Liver (tissue), 9 donors: ENCODE measurements around the gene PIK3R3. TPM values are rescaled to one million over a fixed set of nuclear protein-coding genes. Genes with fewer than 3 reads are reported as not detected.

Source experiments
- DNase-seq: peaks from one replicate; pipeline ENCODE4 v3.0.0-alpha.2; 2017; ENCODE audit warnings: low spot score
- H3K27ac ChIP-seq, 2 donors: one replicate each; pipeline ENCODE4 v1.7.0; 2013; ENCODE audit warnings: inconsistent platforms in 2 of 2, low read length in 2 of 2, control low read depth in 1 of 2, low read depth in 1 of 2, mild to moderate bottlenecking in 1 of 2
- H3K27me3 ChIP-seq, 4 donors: one replicate each; pipeline versions ENCODE4 v1.6.1 to v1.7.0; 2013; ENCODE audit warnings: low read length in 3 of 4, inconsistent platforms in 1 of 4, mild to moderate bottlenecking in 1 of 4, moderate library complexity in 1 of 4; ENCODE audit not compliant: control insufficient read depth in 4 of 4, insufficient read depth in 4 of 4
- H3K36me3 ChIP-seq, 4 donors: one replicate each; pipeline versions ENCODE4 v1.6.1 to v1.7.0; 2013; ENCODE audit warnings: low read length in 3 of 4, mild to moderate bottlenecking in 3 of 4, low read depth in 1 of 4, moderate library complexity in 1 of 4; ENCODE audit not compliant: control insufficient read depth in 4 of 4, insufficient read depth in 3 of 4
- H3K4me1 ChIP-seq, 4 donors: one replicate each; pipeline versions ENCODE4 v1.6.1 to v1.7.0; 2013; ENCODE audit warnings: low read length in 3 of 4, mild to moderate bottlenecking in 3 of 4, moderate library complexity in 1 of 4; ENCODE audit not compliant: control insufficient read depth in 4 of 4, insufficient read depth in 4 of 4
- H3K4me3 ChIP-seq, 3 donors: one replicate each; pipeline versions ENCODE4 v1.6.1 to v1.7.0; 2013; ENCODE audit warnings: low read length in 3 of 3, control low read depth in 1 of 3, low read depth in 1 of 3, mild to moderate bottlenecking in 1 of 3
- H3K9ac ChIP-seq, 2 donors: one replicate each; pipeline ENCODE4 v1.7.0; 2013; ENCODE audit warnings: low read length in 2 of 2, mild to moderate bottlenecking in 2 of 2, moderate library complexity in 2 of 2, control low read depth in 1 of 2, low read depth in 1 of 2
- H3K9me3 ChIP-seq, 4 donors: one replicate each; pipeline versions ENCODE4 v1.6.1 to v1.7.0; 2013; ENCODE audit warnings: low read length in 3 of 4; ENCODE audit not compliant: control insufficient read depth in 4 of 4
- ATF3 ChIP-seq: IDR thresholded peaks from 2 replicates; pipeline ENCODE4 v1.6.1; 2016; ENCODE audit warnings: antibody characterized with exemption
- EGR1 ChIP-seq, 2 donors: IDR thresholded peaks; 2 replicates each; pipeline ENCODE4 v1.6.1; 2016 to 2018; ENCODE audit warnings: antibody characterized with exemption in 2 of 2, low read depth in 2 of 2
- FOXA1 ChIP-seq: IDR thresholded peaks from 2 replicates; pipeline ENCODE4 v1.6.1; 2016; ENCODE audit warnings: antibody characterized with exemption
- FOXA2 ChIP-seq: IDR thresholded peaks from 2 replicates; pipeline ENCODE4 v1.6.1; 2016; ENCODE audit warnings: antibody characterized with exemption
- GABPA ChIP-seq, 2 donors: IDR thresholded peaks in 1 of 2; conservative IDR thresholded peaks in 1 of 2; 2 replicates each; pipeline ENCODE4 v1.6.1; 2016; ENCODE audit warnings: antibody characterized with exemption in 2 of 2, mild to moderate bottlenecking in 1 of 2, moderate library complexity in 1 of 2
- HNF4G ChIP-seq: IDR thresholded peaks from 2 replicates; pipeline ENCODE4 v1.6.1; 2016; ENCODE audit warnings: antibody characterized with exemption
- RXRA ChIP-seq, 2 donors: IDR thresholded peaks; 2 replicates each; pipeline ENCODE4 v1.6.1; 2017 to 2018; ENCODE audit warnings: antibody characterized with exemption in 2 of 2, mild to moderate bottlenecking in 1 of 2
- TAF1 ChIP-seq: conservative IDR thresholded peaks from 2 replicates; pipeline ENCODE4 v1.6.1; 2016; ENCODE audit warnings: antibody characterized with exemption, mild to moderate bottlenecking
- YY1 ChIP-seq: IDR thresholded peaks from 2 replicates; pipeline ENCODE4 v1.6.1; 2016; ENCODE audit warnings: antibody characterized with exemption, mild to moderate bottlenecking
- WGBS: extraction: QIAGEN DNeasy Blood & Tissue Kit; methylation state at CpG from one replicate; pipeline ENCODE4 v1.1.7; 2013; 5-methylcytosine and 5-hydroxymethylcytosine counted together
- polyA plus RNA-seq, 2 donors: library from polyadenylated mRNA; stranded (reverse) in 1 of 2; unstranded in 1 of 2; fragments of 200-250 nt in 1 of 2; fragments of >200 nt in 1 of 2; fragmentation: Nextera tagmentation in 1 of 2; extraction: Ambion mirVana in 1 of 2; gene quantifications; one replicate each; pipeline versions ENCODE4 v1.2.1 to v1.2.3, GENCODE V29; 2013 to 2015
- total RNA-seq, 2 donors: library from RNA; depleted of rRNA; stranded (reverse); fragments of >200 nt; gene quantifications; one replicate each; pipeline ENCODE4 v1.2.3, GENCODE V29; 2014
- TF ChIP-seq, protein P1 (sequence below): IDR thresholded peaks from 2 replicates; pipeline ENCODE4 v1.6.1; 2016; ENCODE audit warnings: antibody characterized with exemption, mild to moderate bottlenecking
- TF ChIP-seq, protein P2 (sequence below): IDR thresholded peaks from 2 replicates; pipeline ENCODE4 v1.6.1; 2016; ENCODE audit warnings: antibody characterized with exemption
- donor health status: healthy.
- donor health status: healthy.
- donor health status: healthy.
- donor health status: healthy.
- donor health status: healthy.

PIK3R3 gene
- total and polyA plus RNA-seq, 4 donors, result 1.5 to 4.6 (median 2.7) TPM

- peaks cover 4 to 37% (median 31%) of the 10 kb centered on the region in 4 donors for H3K36me3 ChIP-seq
These were observed 121.8 kb downstream of the PIK3R3 start for GRCh38 chr1:46010611-46011010.

GRCh38 chr1:46008585-46008984, 123.8 kb downstream of the PIK3R3 start:
- no peak overlapping the region for H3K27ac ChIP-seq
- H3K9me3 ChIP-seq, result no peaks in the 10 kb centered on the region
- TF ChIP-seq, protein P1, sequence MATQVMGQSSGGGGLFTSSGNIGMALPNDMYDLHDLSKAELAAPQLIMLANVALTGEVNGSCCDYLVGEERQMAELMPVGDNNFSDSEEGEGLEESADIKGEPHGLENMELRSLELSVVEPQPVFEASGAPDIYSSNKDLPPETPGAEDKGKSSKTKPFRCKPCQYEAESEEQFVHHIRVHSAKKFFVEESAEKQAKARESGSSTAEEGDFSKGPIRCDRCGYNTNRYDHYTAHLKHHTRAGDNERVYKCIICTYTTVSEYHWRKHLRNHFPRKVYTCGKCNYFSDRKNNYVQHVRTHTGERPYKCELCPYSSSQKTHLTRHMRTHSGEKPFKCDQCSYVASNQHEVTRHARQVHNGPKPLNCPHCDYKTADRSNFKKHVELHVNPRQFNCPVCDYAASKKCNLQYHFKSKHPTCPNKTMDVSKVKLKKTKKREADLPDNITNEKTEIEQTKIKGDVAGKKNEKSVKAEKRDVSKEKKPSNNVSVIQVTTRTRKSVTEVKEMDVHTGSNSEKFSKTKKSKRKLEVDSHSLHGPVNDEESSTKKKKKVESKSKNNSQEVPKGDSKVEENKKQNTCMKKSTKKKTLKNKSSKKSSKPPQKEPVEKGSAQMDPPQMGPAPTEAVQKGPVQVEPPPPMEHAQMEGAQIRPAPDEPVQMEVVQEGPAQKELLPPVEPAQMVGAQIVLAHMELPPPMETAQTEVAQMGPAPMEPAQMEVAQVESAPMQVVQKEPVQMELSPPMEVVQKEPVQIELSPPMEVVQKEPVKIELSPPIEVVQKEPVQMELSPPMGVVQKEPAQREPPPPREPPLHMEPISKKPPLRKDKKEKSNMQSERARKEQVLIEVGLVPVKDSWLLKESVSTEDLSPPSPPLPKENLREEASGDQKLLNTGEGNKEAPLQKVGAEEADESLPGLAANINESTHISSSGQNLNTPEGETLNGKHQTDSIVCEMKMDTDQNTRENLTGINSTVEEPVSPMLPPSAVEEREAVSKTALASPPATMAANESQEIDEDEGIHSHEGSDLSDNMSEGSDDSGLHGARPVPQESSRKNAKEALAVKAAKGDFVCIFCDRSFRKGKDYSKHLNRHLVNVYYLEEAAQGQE, result no peak
- H3K4me1 ChIP-seq, result peaks cover 0 to 8% (median 6%) of the 10 kb centered on the region in 4 donors
- H3K9ac ChIP-seq, result no peak overlapping the region
- no peak overlapping the region for H3K4me3 ChIP-seq
- no peak for DNase-seq
- peaks cover 4 to 37% (median 31%) of the 10 kb centered on the region in 4 donors for H3K36me3 ChIP-seq
- H3K27me3 ChIP-seq, result no peaks in the 10 kb centered on the region

More at GRCh38 chr1:46010611-46011010, 121.8 kb downstream of the PIK3R3 start:
- DNase-seq, result no peak
- H3K4me1 ChIP-seq, result no peaks in the 10 kb centered on the region
- no peaks in the 10 kb centered on the region for H3K9me3 ChIP-seq
- H3K27me3 ChIP-seq, result no peaks in the 10 kb centered on the region
- TF ChIP-seq, protein P2, sequence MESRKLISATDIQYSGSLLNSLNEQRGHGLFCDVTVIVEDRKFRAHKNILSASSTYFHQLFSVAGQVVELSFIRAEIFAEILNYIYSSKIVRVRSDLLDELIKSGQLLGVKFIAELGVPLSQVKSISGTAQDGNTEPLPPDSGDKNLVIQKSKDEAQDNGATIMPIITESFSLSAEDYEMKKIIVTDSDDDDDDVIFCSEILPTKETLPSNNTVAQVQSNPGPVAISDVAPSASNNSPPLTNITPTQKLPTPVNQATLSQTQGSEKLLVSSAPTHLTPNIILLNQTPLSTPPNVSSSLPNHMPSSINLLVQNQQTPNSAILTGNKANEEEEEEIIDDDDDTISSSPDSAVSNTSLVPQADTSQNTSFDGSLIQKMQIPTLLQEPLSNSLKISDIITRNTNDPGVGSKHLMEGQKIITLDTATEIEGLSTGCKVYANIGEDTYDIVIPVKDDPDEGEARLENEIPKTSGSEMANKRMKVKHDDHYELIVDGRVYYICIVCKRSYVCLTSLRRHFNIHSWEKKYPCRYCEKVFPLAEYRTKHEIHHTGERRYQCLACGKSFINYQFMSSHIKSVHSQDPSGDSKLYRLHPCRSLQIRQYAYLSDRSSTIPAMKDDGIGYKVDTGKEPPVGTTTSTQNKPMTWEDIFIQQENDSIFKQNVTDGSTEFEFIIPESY, result no peak
- TF ChIP-seq YY1 (no peak), FOXA1 (no peak), TAF1 (no peak), FOXA2 (no peak), GABPA (IDR thresholded peaks at IDR 0.05 in 1 of 2, conservative IDR thresholded peaks at IDR 0.05 in 1 of 2) (no peak), RXRA (IDR thresholded peaks at IDR 0.05) (no peak), ATF3 (no peak), HNF4G (no peak), EGR1 (IDR thresholded peaks at IDR 0.05; ENCODE audit: low read depth in 2 of 2) (no peak)
- TF ChIP-seq, protein P1, result no peak
- 99% methylated on average over 6 of the region's 6 CpGs for WGBS
- H3K27ac ChIP-seq, result no peak overlapping the region
- no peak overlapping the region for H3K4me3 ChIP-seq
- no peak overlapping the region for H3K9ac ChIP-seq
